ENCODE results near the gene AKAP7. TPM values are rescaled to one million over a fixed set of nuclear protein-coding genes. Genes with fewer than 3 reads are reported as not detected.
A peak's percentile ranks its signal among the peaks of the same experiment; 100 is the strongest.
"Not testable (repeated sequence)": the region's sequence is repeated elsewhere in the genome, so short reads cannot be mapped to it uniquely, and the experiment has no call there.

Gene AKAP7
- total RNA-seq, 1 donor from 2014 or later: 4.6 TPM

DNA sequence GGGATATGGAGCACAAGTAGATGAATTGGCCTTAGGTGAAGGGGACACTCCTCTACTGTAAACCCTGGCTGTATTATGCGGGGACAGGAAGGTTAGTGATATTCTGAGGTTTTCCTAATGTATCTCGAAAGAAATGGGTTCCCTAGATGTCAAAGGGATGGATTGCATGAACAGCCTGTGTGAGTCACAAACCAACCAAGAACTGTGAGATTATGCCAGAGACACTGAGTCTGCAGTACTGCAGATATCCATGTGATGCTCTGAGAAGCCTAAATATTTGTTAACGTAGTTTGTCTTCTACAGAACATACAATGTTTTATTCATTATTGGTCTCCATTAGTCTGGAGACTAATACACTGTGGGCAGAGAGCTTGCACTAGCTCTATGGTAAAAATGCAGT is 182.2 kb downstream of the AKAP7 start:
- Mint-ChIP-seq H3K27me3 (ENCODE audit: low read depth, unreplicated experiment) (peaks cover 3% of the 10 kb centered on the region), H3K4me3 (ENCODE audit: unreplicated experiment) (no peak overlapping the region), H3K27ac (ENCODE audit: unreplicated experiment) (no peak overlapping the region), H3K9me3 (ENCODE audit: unreplicated experiment) (peaks cover 7% of the 10 kb centered on the region), H3K36me3 (ENCODE audit: low read depth, unreplicated experiment) (no peaks in the 10 kb centered on the region), H3K4me1 (ENCODE audit: low read depth, unreplicated experiment) (no peaks in the 10 kb centered on the region)
- FAIRE-seq (peak; percentile 39), DNase-seq (ENCODE audit: low read depth) (peak; percentile 23)
- Histone ChIP-seq H3K9me3 (ENCODE audit: insufficient read depth, low read depth, low read length) (no peaks in the 10 kb centered on the region), H3K36me3 (ENCODE audit: insufficient read depth, low read length) (no peaks in the 10 kb centered on the region), H3K9ac (ENCODE audit: low read length) (no peak overlapping the region), H4K20me1 (ENCODE audit: insufficient read depth, low read length) (no peaks in the 10 kb centered on the region), H3K4me1 (ENCODE audit: insufficient read depth, low read length) (no peaks in the 10 kb centered on the region), H3K27me3 (ENCODE audit: insufficient read depth, low read length) (no peaks in the 10 kb centered on the region), H3K27ac (ENCODE audit: low read depth, low read length) (no peak overlapping the region), H3K4me2 (ENCODE audit: low read length) (no peak overlapping the region), H3K4me3 (ENCODE audit: insufficient read depth, low read depth, low read length) (no peak overlapping the region), H3K79me2 (ENCODE audit: insufficient read depth, low read length) (no peaks in the 10 kb centered on the region), H2AFZ (ENCODE audit: low read depth, low read length) (no peak overlapping the region)
- no peak for TF ChIP-seq EZH2 (IDR thresholded peaks at IDR 0.05; ENCODE audit: insufficient read depth, low read length)
- TF ChIP-seq, protein P1, sequence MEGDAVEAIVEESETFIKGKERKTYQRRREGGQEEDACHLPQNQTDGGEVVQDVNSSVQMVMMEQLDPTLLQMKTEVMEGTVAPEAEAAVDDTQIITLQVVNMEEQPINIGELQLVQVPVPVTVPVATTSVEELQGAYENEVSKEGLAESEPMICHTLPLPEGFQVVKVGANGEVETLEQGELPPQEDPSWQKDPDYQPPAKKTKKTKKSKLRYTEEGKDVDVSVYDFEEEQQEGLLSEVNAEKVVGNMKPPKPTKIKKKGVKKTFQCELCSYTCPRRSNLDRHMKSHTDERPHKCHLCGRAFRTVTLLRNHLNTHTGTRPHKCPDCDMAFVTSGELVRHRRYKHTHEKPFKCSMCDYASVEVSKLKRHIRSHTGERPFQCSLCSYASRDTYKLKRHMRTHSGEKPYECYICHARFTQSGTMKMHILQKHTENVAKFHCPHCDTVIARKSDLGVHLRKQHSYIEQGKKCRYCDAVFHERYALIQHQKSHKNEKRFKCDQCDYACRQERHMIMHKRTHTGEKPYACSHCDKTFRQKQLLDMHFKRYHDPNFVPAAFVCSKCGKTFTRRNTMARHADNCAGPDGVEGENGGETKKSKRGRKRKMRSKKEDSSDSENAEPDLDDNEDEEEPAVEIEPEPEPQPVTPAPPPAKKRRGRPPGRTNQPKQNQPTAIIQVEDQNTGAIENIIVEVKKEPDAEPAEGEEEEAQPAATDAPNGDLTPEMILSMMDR (IDR thresholded peaks at IDR 0.05; ENCODE audit: insufficient read depth, low read depth, low read length): no peak

DNA sequence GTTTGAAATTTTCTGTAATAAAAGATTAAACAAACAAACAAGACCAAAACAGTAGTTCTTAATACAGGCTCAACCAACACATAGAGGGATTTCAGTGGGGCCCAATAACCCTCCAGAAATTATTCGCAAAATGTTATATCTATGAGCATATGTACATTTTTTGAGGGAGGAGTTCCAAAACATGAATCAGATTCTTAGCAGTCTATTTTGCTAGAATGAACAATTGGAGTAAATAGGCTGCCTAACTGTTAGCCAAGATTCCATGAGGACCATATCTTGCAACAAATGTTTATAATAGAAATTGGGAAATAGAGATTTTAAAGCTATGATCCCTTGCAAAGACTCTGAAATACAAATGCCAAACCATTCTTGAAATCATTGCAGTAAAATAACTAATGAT is 186.3 kb downstream of the AKAP7 start:
- Mint-ChIP-seq H3K4me3 (ENCODE audit: unreplicated experiment) (no peak overlapping the region), H3K4me1 (ENCODE audit: low read depth, unreplicated experiment) (peaks cover 6% of the 10 kb centered on the region), H3K27ac (ENCODE audit: unreplicated experiment) (no peak overlapping the region), H3K36me3 (ENCODE audit: low read depth, unreplicated experiment) (no peaks in the 10 kb centered on the region), H3K27me3 (ENCODE audit: low read depth, unreplicated experiment) (peaks cover 3% of the 10 kb centered on the region), H3K9me3 (ENCODE audit: unreplicated experiment) (peaks cover 2% of the 10 kb centered on the region)
- Histone ChIP-seq H2AFZ (ENCODE audit: low read depth, low read length) (no peak overlapping the region), H3K36me3 (ENCODE audit: insufficient read depth, low read length) (no peaks in the 10 kb centered on the region), H3K9me3 (ENCODE audit: insufficient read depth, low read depth, low read length) (no peaks in the 10 kb centered on the region), H4K20me1 (ENCODE audit: insufficient read depth, low read length) (no peaks in the 10 kb centered on the region), H3K9ac (ENCODE audit: low read length) (no peak overlapping the region), H3K79me2 (ENCODE audit: insufficient read depth, low read length) (no peaks in the 10 kb centered on the region), H3K4me2 (ENCODE audit: low read length) (no peak overlapping the region), H3K4me1 (ENCODE audit: insufficient read depth, low read length) (no peaks in the 10 kb centered on the region), H3K27me3 (ENCODE audit: insufficient read depth, low read length) (no peaks in the 10 kb centered on the region), H3K4me3 (ENCODE audit: insufficient read depth, low read depth, low read length) (no peak overlapping the region), H3K27ac (ENCODE audit: low read depth, low read length) (no peak overlapping the region)
- FAIRE-seq (no peak), DNase-seq (ENCODE audit: low read depth) (no peak)
- TF ChIP-seq, protein P1 (IDR thresholded peaks at IDR 0.05; ENCODE audit: insufficient read depth, low read depth, low read length): no peak
- no peak for TF ChIP-seq EZH2 (IDR thresholded peaks at IDR 0.05; ENCODE audit: insufficient read depth, low read length)

DNA sequence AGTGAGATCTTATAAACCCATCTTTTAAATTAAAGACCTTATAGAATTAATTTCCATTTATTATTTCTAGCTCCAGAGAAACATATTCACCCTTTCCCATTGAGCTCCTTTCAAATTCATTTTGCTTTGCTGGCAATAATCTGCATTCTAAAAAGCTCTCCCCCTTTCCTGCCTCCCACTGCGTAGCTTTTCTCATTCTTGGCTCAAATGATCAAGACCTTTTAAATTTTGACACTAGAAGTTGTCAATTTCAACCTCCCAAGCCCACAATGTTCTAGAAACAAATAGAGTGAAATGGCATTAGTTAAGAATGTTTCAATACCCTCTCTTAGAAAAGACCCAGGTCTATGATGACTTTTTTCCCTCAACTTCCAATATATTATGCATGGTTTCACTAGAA is 186.9 kb downstream of the AKAP7 start:
- Mint-ChIP-seq H3K4me3 (ENCODE audit: unreplicated experiment) (no peak overlapping the region), H3K27me3 (ENCODE audit: low read depth, unreplicated experiment) (peaks cover 3% of the 10 kb centered on the region), H3K9me3 (ENCODE audit: unreplicated experiment) (no peaks in the 10 kb centered on the region), H3K4me1 (ENCODE audit: low read depth, unreplicated experiment) (peaks cover 6% of the 10 kb centered on the region), H3K36me3 (ENCODE audit: low read depth, unreplicated experiment) (no peaks in the 10 kb centered on the region), H3K27ac (ENCODE audit: unreplicated experiment) (no peak overlapping the region)
- no peaks in the 10 kb centered on the region for H3K36me3 ChIP-seq (ENCODE audit: insufficient read depth, low read length)
- no peaks in the 10 kb centered on the region for H3K4me1 ChIP-seq (ENCODE audit: insufficient read depth, low read length)
- H3K4me2 ChIP-seq (ENCODE audit: low read length): no peak overlapping the region
- no peaks in the 10 kb centered on the region for H3K9me3 ChIP-seq (ENCODE audit: insufficient read depth, low read depth, low read length)
- H3K79me2 ChIP-seq (ENCODE audit: insufficient read depth, low read length): no peaks in the 10 kb centered on the region
- FAIRE-seq: no peak
- no peaks in the 10 kb centered on the region for H4K20me1 ChIP-seq (ENCODE audit: insufficient read depth, low read length)
- H3K9ac ChIP-seq (ENCODE audit: low read length): no peak overlapping the region
- TF ChIP-seq EZH2 (IDR thresholded peaks at IDR 0.05; ENCODE audit: insufficient read depth, low read length): no peak
- TF ChIP-seq, protein P1 (IDR thresholded peaks at IDR 0.05; ENCODE audit: insufficient read depth, low read depth, low read length): no peak
- no peak overlapping the region for H3K4me3 ChIP-seq (ENCODE audit: insufficient read depth, low read depth, low read length)
- DNase-seq (ENCODE audit: low read depth): no peak
- H3K27me3 ChIP-seq (ENCODE audit: insufficient read depth, low read length): no peaks in the 10 kb centered on the region
- H2AFZ ChIP-seq (ENCODE audit: low read depth, low read length): no peak overlapping the region
- no peak overlapping the region for H3K27ac ChIP-seq (ENCODE audit: low read depth, low read length)

DNA sequence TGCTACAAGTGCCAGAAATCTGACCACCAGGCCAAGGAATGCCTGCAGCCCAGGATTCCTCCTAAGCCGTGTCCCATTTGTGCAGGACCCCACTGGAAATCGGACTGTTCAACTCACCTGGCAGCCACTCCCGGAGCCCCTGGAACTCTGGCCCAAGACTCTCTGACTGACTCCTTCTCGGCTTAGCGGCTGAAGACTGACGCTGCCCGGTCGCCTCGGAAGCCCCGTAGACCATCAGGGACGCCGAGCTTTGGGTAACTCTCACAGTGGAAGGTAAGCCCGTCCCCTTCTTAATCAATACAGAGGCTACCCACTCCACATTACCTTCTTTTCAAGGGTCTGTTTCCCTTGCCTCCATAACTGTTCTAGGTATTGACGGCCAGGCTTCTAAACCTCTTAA is 190.4 kb downstream of the AKAP7 start:
- H3K36me3 Mint-ChIP-seq (ENCODE audit: low read depth, unreplicated experiment); H3K9me3 Mint-ChIP-seq (ENCODE audit: unreplicated experiment); H3K9ac ChIP-seq (ENCODE audit: low read length); H3K4me1 ChIP-seq (ENCODE audit: insufficient read depth, low read length); H3K36me3 ChIP-seq (ENCODE audit: insufficient read depth, low read length); H3K27ac Mint-ChIP-seq (ENCODE audit: unreplicated experiment); H2AFZ ChIP-seq (ENCODE audit: low read depth, low read length); H3K27me3 Mint-ChIP-seq (ENCODE audit: low read depth, unreplicated experiment); FAIRE-seq; H3K4me1 Mint-ChIP-seq (ENCODE audit: low read depth, unreplicated experiment); H3K27me3 ChIP-seq (ENCODE audit: insufficient read depth, low read length); H3K9me3 ChIP-seq (ENCODE audit: insufficient read depth, low read depth, low read length); H4K20me1 ChIP-seq (ENCODE audit: insufficient read depth, low read length); H3K27ac ChIP-seq (ENCODE audit: low read depth, low read length); DNase-seq (ENCODE audit: low read depth); H3K4me3 Mint-ChIP-seq (ENCODE audit: unreplicated experiment); H3K79me2 ChIP-seq (ENCODE audit: insufficient read depth, low read length); H3K4me3 ChIP-seq (ENCODE audit: insufficient read depth, low read depth, low read length); H3K4me2 ChIP-seq (ENCODE audit: low read length): not testable (repeated sequence)
